ENCODE data around the gene PAK4.
"Not testable (repeated sequence)": the region's sequence is repeated elsewhere in the genome, so short reads cannot be mapped to it uniquely, and the experiment has no call there.

The PAK4 gene

GRCh38 chr19:39128516-39129079 is 3.0 kb downstream of the PAK4 start:
- no peak for DNase-seq (ENCODE audit: low spot score)

GRCh38 chr19:39129116-39129515 is 3.5 kb downstream of the PAK4 start:
- DNase-seq (ENCODE audit: low spot score) (no peak), FAIRE-seq (no peak)

More at GRCh38 chr19:39128516-39129079, 3.0 kb downstream of the PAK4 start:
- FAIRE-seq, result no peak

GRCh38 chr19:39130337-39131254 is 5.0 kb downstream of the PAK4 start:
- no peak for FAIRE-seq

GRCh38 chr19:39131255-39131755 is 5.7 kb downstream of the PAK4 start:
- FAIRE-seq (no peak), DNase-seq (ENCODE audit: low spot score) (no peak)

More at GRCh38 chr19:39130337-39131254, 5.0 kb downstream of the PAK4 start:
- DNase-seq (ENCODE audit: low spot score), result no peak

GRCh38 chr19:39132344-39132969 is 6.9 kb downstream of the PAK4 start:
- no peak for DNase-seq (ENCODE audit: low spot score)
- no peak for FAIRE-seq

GRCh38 chr19:39133431-39134270 is 8.1 kb downstream of the PAK4 start:
- no peak for DNase-seq (ENCODE audit: low spot score)
- no peak for FAIRE-seq

- DNase-seq (ENCODE audit: low spot score), result no peak
- no peak for FAIRE-seq
These were observed 10.1 kb downstream of the PAK4 start for GRCh38 chr19:39135701-39136100.

GRCh38 chr19:39136225-39136940 is 10.8 kb downstream of the PAK4 start:
- no peak for FAIRE-seq
- DNase-seq (ENCODE audit: low spot score), result no peak

GRCh38 chr19:39137131-39137530 is 11.5 kb downstream of the PAK4 start:
- DNase-seq (ENCODE audit: low spot score) (no peak), FAIRE-seq (no peak)

- no peak for DNase-seq (ENCODE audit: low spot score)
- no peak for FAIRE-seq
These were observed 12.9 kb downstream of the PAK4 start for GRCh38 chr19:39138221-39139211.

GRCh38 chr19:39139305-39139874 is 13.8 kb downstream of the PAK4 start:
- FAIRE-seq (no peak), DNase-seq (ENCODE audit: low spot score) (peak; percentile 32)

GRCh38 chr19:39139971-39140453 is 14.4 kb downstream of the PAK4 start:
- FAIRE-seq, result no peak
- DNase-seq (ENCODE audit: low spot score), result no peak

GRCh38 chr19:39140594-39140993 is 15.0 kb downstream of the PAK4 start:
- DNase-seq (ENCODE audit: low spot score) (no peak), FAIRE-seq (no peak)

GRCh38 chr19:39141929-39142328 is 16.3 kb downstream of the PAK4 start:
- FAIRE-seq, result no peak
- DNase-seq (ENCODE audit: low spot score), result no peak

GRCh38 chr19:39142630-39143029 is 17.0 kb downstream of the PAK4 start:
- FAIRE-seq, result no peak

GRCh38 chr19:39143757-39144289 is 18.2 kb downstream of the PAK4 start:
- FAIRE-seq, result not testable (repeated sequence)

More at GRCh38 chr19:39142630-39143029, 17.0 kb downstream of the PAK4 start:
- no peak for DNase-seq (ENCODE audit: low spot score)

GRCh38 chr19:39144290-39145071 is 18.9 kb downstream of the PAK4 start:
- FAIRE-seq (no peak), DNase-seq (ENCODE audit: low spot score) (no peak)

More at GRCh38 chr19:39143757-39144289, 18.2 kb downstream of the PAK4 start:
- not testable (repeated sequence) for DNase-seq (ENCODE audit: low spot score)
